ENCODE measurements around the gene GRK5. TPM values are rescaled to one million over a fixed set of nuclear protein-coding genes. Genes with fewer than 3 reads are reported as not detected.

Gene GRK5
- polyA plus RNA-seq, 1 donor from 2014 or later, result 34.9 TPM

DNA sequence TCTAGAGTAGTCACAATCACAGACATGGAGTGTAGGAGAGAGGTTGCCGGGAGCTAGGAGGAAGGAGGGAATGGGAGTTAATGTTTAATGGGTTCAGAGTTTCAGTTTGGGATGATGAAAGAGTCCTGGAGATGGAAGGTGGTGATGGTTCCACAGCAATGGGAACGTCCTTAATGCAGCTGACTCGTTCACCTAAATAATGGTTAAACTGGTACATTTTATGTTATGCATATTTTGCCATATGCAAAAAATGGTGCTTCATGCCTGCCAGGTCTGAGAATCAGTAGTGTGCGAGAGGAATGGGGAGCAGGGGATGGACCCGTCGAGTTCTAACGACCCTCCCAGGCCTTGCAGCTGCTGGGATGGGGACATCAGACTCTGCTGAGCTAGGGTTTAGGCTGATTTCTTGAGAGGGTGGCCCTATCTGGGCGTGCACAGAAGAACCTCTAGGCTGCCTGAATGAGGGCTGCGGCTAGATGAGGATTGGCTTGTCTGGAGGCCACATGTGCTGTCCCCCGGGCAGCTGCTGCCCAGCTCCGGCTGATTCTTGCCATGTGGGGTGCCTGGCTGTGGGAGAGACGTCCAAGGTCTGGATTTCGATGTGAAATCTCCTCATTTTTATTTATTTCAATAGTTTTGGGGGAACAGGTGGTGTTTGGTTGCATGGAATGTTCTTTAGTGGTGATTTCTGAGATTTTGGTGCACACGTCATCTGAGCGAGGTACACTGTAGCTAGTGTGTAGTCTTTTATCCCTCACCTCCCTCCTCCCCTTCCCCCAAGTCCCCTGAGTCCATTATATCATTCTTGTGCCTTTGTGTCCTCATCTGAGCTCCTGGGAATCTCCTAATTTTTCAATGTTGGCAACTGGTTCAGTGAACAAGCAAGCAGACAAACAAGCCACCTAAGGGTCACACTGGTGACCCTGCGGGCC lies 116.0 kb downstream of the GRK5 start (continued):
- no peak for TF ChIP-seq CTCF (IDR thresholded peaks at IDR 0.05; ENCODE audit: poor library complexity, severe bottlenecking)

DNA sequence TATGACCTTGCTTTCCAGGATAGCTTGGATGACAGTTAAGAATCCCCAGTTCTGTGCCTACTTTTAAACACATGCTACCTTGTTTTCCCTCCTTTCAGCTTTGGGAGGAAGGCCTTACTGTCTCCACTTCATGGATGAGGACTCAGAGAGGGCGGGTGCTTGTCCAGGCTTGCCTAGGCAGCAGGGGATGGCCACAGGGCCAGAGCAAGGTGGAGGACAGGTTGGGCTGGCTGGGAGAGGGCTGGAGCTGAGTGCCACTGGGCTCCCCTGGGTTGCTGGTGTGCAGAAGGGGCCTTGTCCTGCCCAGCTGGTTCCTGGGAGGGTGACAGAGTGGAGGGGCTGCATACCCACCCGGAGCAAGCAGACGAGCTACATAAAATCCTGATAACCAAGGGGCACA lies 117.8 kb downstream of the GRK5 start:
- H3K27me3 ChIP-seq (ENCODE audit: insufficient read depth, low read depth, low read length), result no peaks in the 10 kb centered on the region
- H3K9me2 ChIP-seq (ENCODE audit: insufficient read depth, low read length), result no peaks in the 10 kb centered on the region
- H3K79me2 ChIP-seq (replicated peaks; ENCODE audit: insufficient read depth, low read length), result no peaks in the 10 kb centered on the region
- H3K36me3 ChIP-seq (ENCODE audit: insufficient read depth, low read length), result no peaks in the 10 kb centered on the region
- H4K20me1 ChIP-seq (ENCODE audit: insufficient read depth), result no peaks in the 10 kb centered on the region
- H3K4me3 ChIP-seq (ENCODE audit: low read length), result no peak overlapping the region
- no peak overlapping the region for H3K4me2 ChIP-seq (ENCODE audit: low read length)
- no peak overlapping the region for H3K27ac ChIP-seq (ENCODE audit: low read length)
- H3F3A ChIP-seq (ENCODE audit: insufficient read depth, low read length, poor library complexity, severe bottlenecking), result no peaks in the 10 kb centered on the region
- TF ChIP-seq MXI1 (conservative IDR thresholded peaks at IDR 0.05; ENCODE audit: poor library complexity, severe bottlenecking) (no peak), SMC3 (conservative IDR thresholded peaks at IDR 0.05; ENCODE audit: poor library complexity) (no peak), CTCF (IDR thresholded peaks at IDR 0.05; ENCODE audit: poor library complexity, severe bottlenecking) (no peak), POLR2AphosphoS5 (IDR thresholded peaks at IDR 0.05) (no peak)
- TF ChIP-seq, protein P1, sequence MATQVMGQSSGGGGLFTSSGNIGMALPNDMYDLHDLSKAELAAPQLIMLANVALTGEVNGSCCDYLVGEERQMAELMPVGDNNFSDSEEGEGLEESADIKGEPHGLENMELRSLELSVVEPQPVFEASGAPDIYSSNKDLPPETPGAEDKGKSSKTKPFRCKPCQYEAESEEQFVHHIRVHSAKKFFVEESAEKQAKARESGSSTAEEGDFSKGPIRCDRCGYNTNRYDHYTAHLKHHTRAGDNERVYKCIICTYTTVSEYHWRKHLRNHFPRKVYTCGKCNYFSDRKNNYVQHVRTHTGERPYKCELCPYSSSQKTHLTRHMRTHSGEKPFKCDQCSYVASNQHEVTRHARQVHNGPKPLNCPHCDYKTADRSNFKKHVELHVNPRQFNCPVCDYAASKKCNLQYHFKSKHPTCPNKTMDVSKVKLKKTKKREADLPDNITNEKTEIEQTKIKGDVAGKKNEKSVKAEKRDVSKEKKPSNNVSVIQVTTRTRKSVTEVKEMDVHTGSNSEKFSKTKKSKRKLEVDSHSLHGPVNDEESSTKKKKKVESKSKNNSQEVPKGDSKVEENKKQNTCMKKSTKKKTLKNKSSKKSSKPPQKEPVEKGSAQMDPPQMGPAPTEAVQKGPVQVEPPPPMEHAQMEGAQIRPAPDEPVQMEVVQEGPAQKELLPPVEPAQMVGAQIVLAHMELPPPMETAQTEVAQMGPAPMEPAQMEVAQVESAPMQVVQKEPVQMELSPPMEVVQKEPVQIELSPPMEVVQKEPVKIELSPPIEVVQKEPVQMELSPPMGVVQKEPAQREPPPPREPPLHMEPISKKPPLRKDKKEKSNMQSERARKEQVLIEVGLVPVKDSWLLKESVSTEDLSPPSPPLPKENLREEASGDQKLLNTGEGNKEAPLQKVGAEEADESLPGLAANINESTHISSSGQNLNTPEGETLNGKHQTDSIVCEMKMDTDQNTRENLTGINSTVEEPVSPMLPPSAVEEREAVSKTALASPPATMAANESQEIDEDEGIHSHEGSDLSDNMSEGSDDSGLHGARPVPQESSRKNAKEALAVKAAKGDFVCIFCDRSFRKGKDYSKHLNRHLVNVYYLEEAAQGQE (IDR thresholded peaks at IDR 0.05; ENCODE audit: borderline replicate concordance), result no peak
- no peaks in the 10 kb centered on the region for H3K9me3 ChIP-seq (ENCODE audit: low read length)
- H3K9ac ChIP-seq (ENCODE audit: low read length), result no peak overlapping the region
- no peak overlapping the region for H2AFZ ChIP-seq (ENCODE audit: low read depth, low read length)

- H3K9ac ChIP-seq (ENCODE audit: low read length), result no peak overlapping the region
- no peaks in the 10 kb centered on the region for H4K20me1 ChIP-seq (ENCODE audit: insufficient read depth)
- TF ChIP-seq POLR2AphosphoS5 (IDR thresholded peaks at IDR 0.05) (no peak), CTCF (IDR thresholded peaks at IDR 0.05; ENCODE audit: poor library complexity, severe bottlenecking) (no peak), RAD21 (conservative IDR thresholded peaks at IDR 0.05) (no peak), EP300 (conservative IDR thresholded peaks at IDR 0.05; ENCODE audit: poor library complexity, severe bottlenecking) (no peak), EZH2 (IDR thresholded peaks at IDR 0.05; ENCODE audit: borderline replicate concordance, insufficient read depth, low read length, poor library complexity, severe bottlenecking) (no peak), TAF1 (IDR thresholded peaks at IDR 0.05; ENCODE audit: low read depth) (no peak), SMC3 (conservative IDR thresholded peaks at IDR 0.05; ENCODE audit: poor library complexity) (no peak), MXI1 (conservative IDR thresholded peaks at IDR 0.05; ENCODE audit: poor library complexity, severe bottlenecking) (no peak)
- TF ChIP-seq, protein P1 (IDR thresholded peaks at IDR 0.05; ENCODE audit: borderline replicate concordance), result no peak
These were observed 118.8 kb downstream of the GRK5 start for GRCh38 chr10:119326167-119326566.

More at GRCh38 chr10:119326167-119326566, 118.8 kb downstream of the GRK5 start:
- no peaks in the 10 kb centered on the region for H3F3A ChIP-seq (ENCODE audit: insufficient read depth, low read length, poor library complexity, severe bottlenecking)
- no peak overlapping the region for H2AFZ ChIP-seq (ENCODE audit: low read depth, low read length)
- H3K79me2 ChIP-seq (replicated peaks; ENCODE audit: insufficient read depth, low read length), result no peaks in the 10 kb centered on the region
- H3K36me3 ChIP-seq (ENCODE audit: insufficient read depth, low read length), result no peaks in the 10 kb centered on the region
- H3K27ac ChIP-seq (ENCODE audit: low read length), result no peak overlapping the region
- no peaks in the 10 kb centered on the region for H3K9me3 ChIP-seq (ENCODE audit: low read length)
- no peaks in the 10 kb centered on the region for H3K9me2 ChIP-seq (ENCODE audit: insufficient read depth, low read length)
- no peaks in the 10 kb centered on the region for H3K27me3 ChIP-seq (ENCODE audit: insufficient read depth, low read depth, low read length)
- no peak overlapping the region for H3K4me2 ChIP-seq (ENCODE audit: low read length)
- no peak overlapping the region for H3K4me3 ChIP-seq (ENCODE audit: low read length)
